Measurements from ENCODE around the gene PSORS1C2.
"Not testable (repeated sequence)": the region's sequence is repeated elsewhere in the genome, so short reads cannot be mapped to it uniquely, and the experiment has no call there.

PSORS1C2 gene

GRCh38 chr6:31138982-31139381 is at the start of gene PSORS1C2:
TSS of gene PSORS1C2 (minus strand) at chr6:31139066. CDS start at chr6:31139026, 40 bp downstream.
- no peak for DNase-seq (ENCODE audit: low read depth, low spot score)
- H3K9me3 ChIP-seq (ENCODE audit: insufficient read depth, low read length) = no peaks in the 10 kb centered on the region
- H3K36me3 ChIP-seq (ENCODE audit: insufficient read depth, insufficient read length, low read length) = peaks cover 20% of the 10 kb centered on the region
- peak within 1 kb of the TSS; percentile 28 for H3K9ac ChIP-seq (ENCODE audit: insufficient read length, low read depth)
- peaks cover 6% of the 10 kb centered on the region for H3K4me1 ChIP-seq (ENCODE audit: insufficient read depth, insufficient read length)
- TF ChIP-seq ZNF274 (IDR thresholded peaks at IDR 0.05; ENCODE audit: low read depth, low read length) = no peak
- H3K4me3 ChIP-seq (ENCODE audit: insufficient read length, low read depth) = no peak within 1 kb of the TSS
- no peaks in the 10 kb centered on the region for H3K27me3 ChIP-seq (ENCODE audit: insufficient read depth, insufficient read length)

GRCh38 chr6:31187780-31188194 is 48.9 kb upstream of the PSORS1C2 start:
- no peak overlapping the region for H3K9ac ChIP-seq (ENCODE audit: insufficient read length, low read depth)
- TF ChIP-seq SUZ12 (IDR thresholded peaks at IDR 0.05; ENCODE audit: extremely low read depth, insufficient read depth, insufficient read length) (no peak), YY1 (IDR thresholded peaks at IDR 0.05; ENCODE audit: insufficient read depth, insufficient read length) (no peak), ZNF274 (IDR thresholded peaks at IDR 0.05; ENCODE audit: low read depth, low read length) (no peak)
- DNase-seq (ENCODE audit: low read depth, low spot score) = no peak

DNA sequence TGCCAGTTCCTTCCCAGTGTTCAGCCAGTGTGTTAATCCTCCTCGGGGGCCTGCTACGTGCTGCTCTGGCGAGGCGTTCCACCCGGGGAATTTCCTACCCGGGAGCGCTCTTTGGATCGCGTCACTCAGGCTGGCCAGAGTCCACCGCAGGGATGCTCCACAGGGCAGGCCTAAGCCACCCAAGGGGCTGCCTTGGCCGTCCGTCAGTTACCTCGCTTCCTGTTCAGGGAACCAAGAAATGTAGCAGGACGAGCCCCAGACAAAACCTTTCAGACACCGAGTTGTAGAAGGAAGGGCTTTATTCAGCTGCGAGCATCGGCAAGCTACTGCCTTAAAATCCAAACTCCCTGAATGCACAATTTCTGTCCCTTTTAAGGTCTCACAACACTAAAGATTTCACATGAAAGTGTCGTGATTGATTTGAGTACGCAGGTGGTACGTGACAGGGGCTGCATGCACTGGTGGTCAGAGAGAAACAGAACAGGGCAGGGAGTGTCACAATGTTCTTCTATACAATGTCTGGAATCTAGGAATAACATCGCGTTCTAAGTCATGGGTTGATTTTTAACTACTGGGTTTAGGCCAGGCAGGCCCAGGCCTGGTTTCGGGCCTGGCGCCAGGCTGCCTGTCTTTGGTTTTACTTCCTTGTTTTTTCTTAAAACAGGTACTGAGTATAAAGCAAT is 47.3 kb upstream of the PSORS1C2 start:
- Histone ChIP-seq H3K27me3 (ENCODE audit: insufficient read depth, insufficient read length) (no peaks in the 10 kb centered on the region), H3K4me1 (ENCODE audit: insufficient read depth, insufficient read length) (no peaks in the 10 kb centered on the region), H3K9ac (ENCODE audit: insufficient read length, low read depth) (no peak overlapping the region), H3K4me3 (ENCODE audit: insufficient read length, low read depth) (no peak overlapping the region), H3K36me3 (ENCODE audit: insufficient read depth, insufficient read length, low read length) (no peaks in the 10 kb centered on the region), H3K9me3 (ENCODE audit: insufficient read depth, low read length) (no peaks in the 10 kb centered on the region)
- DNase-seq (ENCODE audit: low read depth, low spot score) = no peak
- TF ChIP-seq SUZ12 (IDR thresholded peaks at IDR 0.05; ENCODE audit: extremely low read depth, insufficient read depth, insufficient read length) = no peak
- TF ChIP-seq ZNF274 (IDR thresholded peaks at IDR 0.05; ENCODE audit: low read depth, low read length) = no peak
- TF ChIP-seq YY1 (IDR thresholded peaks at IDR 0.05; ENCODE audit: insufficient read depth, insufficient read length) = no peak

More at GRCh38 chr6:31187780-31188194, 48.9 kb upstream of the PSORS1C2 start:
- Histone ChIP-seq H3K4me1 (ENCODE audit: insufficient read depth, insufficient read length) (no peaks in the 10 kb centered on the region), H3K36me3 (ENCODE audit: insufficient read depth, insufficient read length, low read length) (no peaks in the 10 kb centered on the region), H3K27me3 (ENCODE audit: insufficient read depth, insufficient read length) (no peaks in the 10 kb centered on the region), H3K4me3 (ENCODE audit: insufficient read length, low read depth) (no peak overlapping the region), H3K9me3 (ENCODE audit: insufficient read depth, low read length) (no peaks in the 10 kb centered on the region)

GRCh38 chr6:31185695-31186051 is 46.8 kb upstream of the PSORS1C2 start:
- not testable (repeated sequence) for H3K9me3 ChIP-seq (ENCODE audit: insufficient read depth, low read length); DNase-seq (ENCODE audit: low read depth, low spot score); H3K9ac ChIP-seq (ENCODE audit: insufficient read length, low read depth); H3K4me1 ChIP-seq (ENCODE audit: insufficient read depth, insufficient read length); H3K27me3 ChIP-seq (ENCODE audit: insufficient read depth, insufficient read length); H3K36me3 ChIP-seq (ENCODE audit: insufficient read depth, insufficient read length, low read length); H3K4me3 ChIP-seq (ENCODE audit: insufficient read length, low read depth)

- DNase-seq (ENCODE audit: low read depth, low spot score); H3K36me3 ChIP-seq (ENCODE audit: insufficient read depth, insufficient read length, low read length); H3K9ac ChIP-seq (ENCODE audit: insufficient read length, low read depth); H3K4me3 ChIP-seq (ENCODE audit: insufficient read length, low read depth); H3K9me3 ChIP-seq (ENCODE audit: insufficient read depth, low read length); H3K27me3 ChIP-seq (ENCODE audit: insufficient read depth, insufficient read length); H3K4me1 ChIP-seq (ENCODE audit: insufficient read depth, insufficient read length): not testable (repeated sequence)
Measured at GRCh38 chr6:31183859-31184258, 45.0 kb upstream of the PSORS1C2 start.

- not testable (repeated sequence) for DNase-seq (ENCODE audit: low read depth, low spot score); H3K4me3 ChIP-seq (ENCODE audit: insufficient read length, low read depth); H3K9me3 ChIP-seq (ENCODE audit: insufficient read depth, low read length); H3K9ac ChIP-seq (ENCODE audit: insufficient read length, low read depth); H3K36me3 ChIP-seq (ENCODE audit: insufficient read depth, insufficient read length, low read length); H3K4me1 ChIP-seq (ENCODE audit: insufficient read depth, insufficient read length); H3K27me3 ChIP-seq (ENCODE audit: insufficient read depth, insufficient read length)
Measured at GRCh38 chr6:31183287-31183686, 44.4 kb upstream of the PSORS1C2 start.

DNA sequence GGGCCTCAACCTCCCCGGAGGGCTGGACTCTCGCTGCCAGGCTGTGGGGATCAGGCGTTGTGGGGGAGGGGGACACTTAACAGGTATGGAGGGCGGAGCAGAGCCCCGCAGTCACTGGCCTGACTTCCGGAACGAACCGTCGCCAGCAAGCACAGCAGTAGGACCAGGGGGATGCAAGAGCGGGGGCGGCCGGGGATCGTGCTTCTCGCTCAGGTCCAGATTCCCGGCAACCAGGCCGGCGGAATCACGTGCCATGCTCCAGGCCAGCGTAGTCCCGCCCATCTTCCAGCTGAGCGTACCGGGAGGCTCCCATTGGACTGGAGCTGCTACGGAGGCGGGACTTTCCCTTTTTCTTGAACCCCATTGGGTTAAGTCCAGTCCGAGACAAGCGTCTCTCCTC is 41.6 kb upstream of the PSORS1C2 start:
- no peak for DNase-seq (ENCODE audit: low read depth, low spot score)
- Histone ChIP-seq H3K9me3 (ENCODE audit: insufficient read depth, low read length) (no peaks in the 10 kb centered on the region), H3K36me3 (ENCODE audit: insufficient read depth, insufficient read length, low read length) (no peaks in the 10 kb centered on the region), H3K27me3 (ENCODE audit: insufficient read depth, insufficient read length) (no peaks in the 10 kb centered on the region), H3K4me1 (ENCODE audit: insufficient read depth, insufficient read length) (peaks cover 4% of the 10 kb centered on the region), H3K4me3 (ENCODE audit: insufficient read length, low read depth) (no peak overlapping the region), H3K9ac (ENCODE audit: insufficient read length, low read depth) (no peak overlapping the region)
- no peak for TF ChIP-seq YY1 (IDR thresholded peaks at IDR 0.05; ENCODE audit: insufficient read depth, insufficient read length)
- no peak for TF ChIP-seq ZNF274 (IDR thresholded peaks at IDR 0.05; ENCODE audit: low read depth, low read length)
- TF ChIP-seq SUZ12 (IDR thresholded peaks at IDR 0.05; ENCODE audit: extremely low read depth, insufficient read depth, insufficient read length) = no peak

DNA sequence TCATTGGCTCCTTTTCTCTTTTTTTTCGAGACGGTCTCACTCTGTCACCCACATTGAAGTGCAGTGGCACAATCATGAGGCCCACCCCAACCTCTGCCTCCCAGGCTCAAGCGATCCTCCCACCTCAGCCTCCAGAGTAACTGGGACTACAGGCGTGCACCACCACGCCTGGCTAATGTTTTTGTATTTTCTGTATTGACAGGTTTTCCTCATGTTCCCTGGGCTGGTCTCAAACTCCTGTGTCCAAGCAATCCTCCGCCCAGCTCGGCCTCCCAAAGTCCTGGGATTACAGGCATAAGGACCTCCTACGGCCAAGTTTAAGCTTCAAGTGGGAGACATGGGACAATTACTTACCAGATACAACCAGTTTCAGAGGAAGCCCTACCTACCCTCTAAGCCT is 41.0 kb upstream of the PSORS1C2 start:
- Histone ChIP-seq H3K4me1 (ENCODE audit: insufficient read depth, insufficient read length) (peaks cover 10% of the 10 kb centered on the region), H3K9me3 (ENCODE audit: insufficient read depth, low read length) (no peaks in the 10 kb centered on the region), H3K27me3 (ENCODE audit: insufficient read depth, insufficient read length) (no peaks in the 10 kb centered on the region), H3K9ac (ENCODE audit: insufficient read length, low read depth) (no peak overlapping the region), H3K4me3 (ENCODE audit: insufficient read length, low read depth) (no peak overlapping the region), H3K36me3 (ENCODE audit: insufficient read depth, insufficient read length, low read length) (peaks cover 2% of the 10 kb centered on the region)
- DNase-seq (ENCODE audit: low read depth, low spot score) = no peak
- TF ChIP-seq SUZ12 (IDR thresholded peaks at IDR 0.05; ENCODE audit: extremely low read depth, insufficient read depth, insufficient read length) (no peak), ZNF274 (IDR thresholded peaks at IDR 0.05; ENCODE audit: low read depth, low read length) (no peak), YY1 (IDR thresholded peaks at IDR 0.05; ENCODE audit: insufficient read depth, insufficient read length) (no peak)
